AG20443 (cell line): ENCODE data around the gene S100P.
"Not testable (repeated sequence)": the region's sequence is repeated elsewhere in the genome, so short reads cannot be mapped to it uniquely, and the experiment has no call there.

Experiments
- DNase-seq: peaks from one replicate; pipeline ENCODE4 v3.0.0; 2012; ENCODE audit warnings: low spot score, mixed read lengths

S100P gene

DNA sequence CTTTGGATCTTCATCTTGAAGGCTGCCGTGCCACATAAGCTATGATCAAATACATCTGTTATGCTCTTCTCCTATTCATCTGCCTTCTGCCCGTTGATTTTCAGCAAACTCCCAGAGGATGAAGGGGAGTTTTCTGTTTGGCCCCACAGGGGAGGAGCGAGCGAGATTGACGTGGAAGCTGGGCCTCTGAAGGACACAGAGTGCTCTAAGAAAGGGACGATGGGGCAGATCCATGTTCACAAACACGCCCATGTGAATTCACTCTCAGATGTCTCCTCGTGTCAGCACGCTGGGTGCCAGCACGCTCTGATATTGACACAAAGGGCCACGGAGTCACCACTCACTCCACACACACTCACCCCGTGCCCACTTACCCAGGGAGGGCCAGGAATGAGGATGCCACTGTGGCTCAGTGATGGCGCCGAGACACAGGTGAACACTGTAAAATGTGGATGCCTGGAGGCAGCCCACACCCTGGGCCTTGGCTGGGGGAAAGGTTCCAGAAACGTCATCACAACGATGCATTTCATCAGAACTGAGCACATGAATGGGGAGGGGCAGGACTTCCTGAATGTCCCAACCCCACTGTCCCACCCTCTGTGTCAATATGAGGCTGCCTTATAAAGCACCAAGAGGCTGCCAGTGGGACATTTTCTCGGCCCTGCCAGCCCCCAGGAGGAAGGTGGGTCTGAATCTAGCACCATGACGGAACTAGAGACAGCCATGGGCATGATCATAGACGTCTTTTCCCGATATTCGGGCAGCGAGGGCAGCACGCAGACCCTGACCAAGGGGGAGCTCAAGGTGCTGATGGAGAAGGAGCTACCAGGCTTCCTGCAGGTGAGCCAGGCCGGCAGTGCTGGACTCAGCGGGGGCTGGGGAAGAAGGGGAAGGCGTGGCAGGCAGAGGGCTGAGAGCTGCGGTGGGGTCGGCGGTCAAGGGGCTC, at the start of gene S100P:
S100P (plus strand) TSS at position 648 of the 946 bp plus-strand sequence; CDS start at position 703, 55 bp downstream.
- DNase-seq: peak; percentile 18

GRCh38 chr4:6644792-6645530, 48.7 kb upstream of the S100P start:
- no peak for DNase-seq

DNA sequence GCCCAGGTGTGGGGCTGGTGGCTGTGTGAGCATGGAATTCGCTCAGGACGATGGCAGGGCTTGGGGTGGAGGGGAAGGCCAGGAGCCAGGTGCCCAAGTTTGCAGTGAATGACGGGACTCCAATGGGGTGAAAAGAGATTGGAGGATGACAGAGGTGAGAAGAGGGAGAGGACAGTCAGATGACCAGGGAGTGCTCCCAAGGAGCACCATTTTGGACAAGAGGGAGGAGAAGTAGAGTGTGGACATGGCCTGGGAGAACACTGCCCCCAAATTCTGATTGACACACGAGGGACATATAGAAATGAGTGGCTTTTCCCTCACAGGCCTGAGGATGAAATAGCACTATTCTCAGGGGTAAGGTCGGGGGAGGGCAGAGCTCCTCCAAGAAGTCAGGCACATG, 46.5 kb upstream of the S100P start:
- DNase-seq: no peak

DNA sequence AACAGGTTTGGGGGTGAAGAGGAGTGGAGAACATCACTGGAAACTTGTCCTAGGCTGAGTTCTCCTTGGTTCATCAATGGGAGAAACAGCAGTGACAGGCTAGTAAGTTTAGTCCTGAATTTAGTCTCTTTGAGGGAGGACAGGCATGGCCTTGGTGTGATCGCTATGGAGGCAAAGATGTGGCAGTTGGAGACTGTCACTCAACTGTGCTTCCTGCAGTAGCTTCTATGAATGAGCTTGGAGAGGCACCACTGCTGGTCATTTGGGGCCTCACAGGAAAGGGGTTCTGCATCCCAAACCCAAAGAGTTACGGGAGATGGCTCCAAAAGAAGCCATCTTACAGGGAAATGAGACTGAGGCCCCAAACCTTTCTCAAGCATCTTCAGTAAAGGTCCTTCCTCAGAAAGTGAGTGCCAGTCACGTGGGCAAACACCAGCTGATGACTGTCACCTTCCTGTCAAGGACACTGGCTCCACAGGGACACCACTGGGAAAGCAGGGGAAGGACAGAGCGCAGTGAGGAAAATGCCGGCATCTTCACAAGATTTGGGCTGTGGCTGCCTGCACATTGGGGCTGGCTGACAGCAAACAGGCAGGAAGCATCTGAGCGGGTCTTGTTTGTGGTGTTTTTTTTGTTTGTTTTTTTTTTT, 46.0 kb upstream of the S100P start:
- no peak for DNase-seq

DNA sequence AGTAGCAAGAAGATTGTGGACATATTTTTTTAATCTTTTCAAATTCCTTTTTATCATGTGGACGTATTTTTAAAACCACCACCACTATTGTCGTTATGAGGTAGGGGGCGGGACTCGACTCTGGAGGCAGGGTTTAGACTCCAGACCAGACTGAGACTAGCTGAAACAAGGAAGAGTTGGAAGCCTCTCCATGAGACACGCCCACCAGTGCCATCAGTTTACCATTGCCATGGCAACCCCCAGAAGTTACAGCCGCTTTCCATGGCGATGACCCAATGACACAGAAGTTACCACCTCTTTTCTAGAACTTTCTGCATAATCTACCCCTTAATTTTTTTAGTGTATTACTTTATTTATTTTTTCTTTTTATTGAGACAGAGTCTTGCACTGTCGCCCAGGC, 44.5 kb upstream of the S100P start:
- no peak for DNase-seq

DNA sequence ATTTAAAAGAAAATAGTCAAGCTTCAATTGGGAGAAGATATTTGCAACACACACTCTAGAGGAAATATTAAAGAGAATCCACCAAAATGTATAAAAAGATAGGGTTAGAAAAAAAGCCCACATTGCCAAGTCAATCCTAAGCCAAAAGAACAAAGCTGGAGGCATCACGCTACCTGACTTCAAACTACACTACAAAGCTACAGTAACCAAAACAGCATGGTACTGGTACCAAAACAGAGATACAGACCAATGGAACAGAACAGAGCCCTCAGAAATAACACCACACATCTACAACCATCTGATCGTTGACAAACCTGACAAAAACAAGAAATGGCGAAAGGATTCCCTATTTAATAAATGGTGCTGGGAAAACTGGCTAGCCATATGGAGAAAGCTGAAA, 39.5 kb upstream of the S100P start:
- DNase-seq: not testable (repeated sequence)

DNA sequence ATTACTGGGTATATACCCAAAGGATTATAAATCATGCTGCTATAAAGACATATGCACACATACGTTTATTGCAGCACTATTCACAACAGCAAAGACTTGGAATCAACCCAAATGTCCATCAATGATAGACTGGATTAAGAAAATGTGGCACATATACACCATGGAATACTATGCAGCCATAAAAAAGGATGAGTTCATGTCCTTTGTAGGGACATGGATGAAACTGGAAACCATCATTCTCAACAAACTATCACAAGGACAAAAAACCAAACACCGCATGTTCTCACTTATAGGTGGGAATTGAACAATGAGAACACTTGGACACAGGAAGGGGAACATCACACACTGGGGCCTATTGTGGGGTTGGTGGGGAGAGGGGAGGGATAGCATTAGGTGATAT, 38.4 kb upstream of the S100P start:
- DNase-seq: not testable (repeated sequence)

DNA sequence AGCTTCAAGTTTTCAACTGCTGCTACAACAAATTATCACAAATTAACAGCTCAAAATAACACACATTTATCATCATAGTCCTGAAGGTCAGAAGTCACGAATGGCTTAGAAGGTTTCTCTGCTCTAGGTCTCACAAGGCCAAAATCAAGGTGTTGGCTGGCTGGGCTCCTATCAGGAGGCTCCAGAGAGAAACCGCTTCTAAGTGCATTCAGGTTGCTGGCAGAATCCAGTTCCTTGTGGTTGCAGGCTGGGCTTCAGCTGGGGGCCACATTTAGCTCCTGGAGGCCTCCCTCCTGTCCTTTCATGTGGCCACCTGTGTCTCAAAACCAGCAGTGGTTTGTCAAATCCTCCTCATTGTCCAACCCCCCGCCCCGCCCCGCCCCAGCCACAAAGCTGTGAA, 37.8 kb upstream of the S100P start:
- DNase-seq: no peak

GRCh38 chr4:6657242-6658208, 36.2 kb upstream of the S100P start:
- no peak for DNase-seq

DNA sequence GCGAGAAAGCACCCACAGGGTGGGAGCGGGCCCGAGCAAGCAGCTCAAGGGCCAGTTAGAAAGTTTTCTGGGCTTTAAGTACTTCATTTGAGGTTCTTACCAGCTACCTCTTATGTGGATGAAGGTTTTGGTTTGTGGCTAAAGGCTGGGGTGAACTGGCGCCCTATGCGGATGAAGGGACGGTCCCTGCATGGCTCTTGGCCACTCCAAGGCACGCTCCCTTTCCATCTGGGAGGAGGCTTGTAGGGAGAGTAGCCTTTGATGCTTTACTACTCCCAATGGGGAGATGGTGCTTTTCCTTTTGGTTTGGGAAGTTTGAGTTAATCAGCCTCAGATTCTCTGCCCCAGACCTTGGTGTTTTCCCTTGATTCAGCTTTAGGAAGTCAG, 35.5 kb upstream of the S100P start:
- no peak for DNase-seq

- DNase-seq: peak; percentile 62
Observed at GRCh38 chr4:6658597-6659075, 35.0 kb upstream of the S100P start.

DNA sequence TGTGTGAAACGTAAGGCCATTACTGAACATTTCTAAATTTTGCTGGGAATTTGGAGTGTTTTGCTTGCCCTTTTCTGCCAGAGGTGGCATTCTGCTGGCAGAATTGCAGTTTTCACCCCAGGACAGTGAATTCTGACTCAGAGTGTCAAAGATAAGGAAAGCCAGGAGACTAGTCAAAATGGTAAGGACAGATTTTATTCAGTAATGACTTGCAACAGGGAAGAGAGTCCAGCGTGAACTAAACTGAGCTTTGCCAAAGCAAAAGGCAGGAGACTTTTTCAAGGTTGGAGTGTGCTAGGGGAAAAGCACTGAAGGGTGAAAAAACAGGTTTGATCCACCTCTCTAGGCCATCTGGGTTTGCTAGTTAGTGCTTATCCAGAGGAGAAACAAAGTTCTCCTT, 33.8 kb upstream of the S100P start:
- no peak for DNase-seq

DNA sequence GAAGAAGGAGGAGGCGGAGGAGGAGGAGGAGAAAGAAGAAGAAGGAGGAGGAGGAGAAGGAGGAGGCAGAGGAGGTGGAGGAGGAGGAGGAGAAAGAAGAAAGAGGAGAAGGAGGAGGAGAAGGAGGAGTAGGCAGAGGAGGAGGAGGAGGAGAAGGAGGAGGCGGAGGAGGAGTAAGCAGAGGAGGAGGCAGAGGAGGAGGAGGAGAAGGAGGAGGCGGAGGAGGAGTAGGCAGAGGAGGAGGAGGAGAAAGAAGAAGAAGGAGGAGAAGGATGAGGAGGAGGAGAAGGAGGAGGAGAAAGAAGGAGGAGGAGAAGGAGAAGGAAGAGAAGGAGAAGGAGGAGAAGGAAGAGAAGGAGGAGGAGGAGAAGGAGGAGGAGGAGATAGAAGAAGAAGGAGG, 33.2 kb upstream of the S100P start:
- no peak for DNase-seq

- DNase-seq: no peak
Observed at GRCh38 chr4:6662591-6662990, 31.1 kb upstream of the S100P start.

GRCh38 chr4:6663596-6664393, 29.9 kb upstream of the S100P start:
- DNase-seq: peak; percentile 27

DNA sequence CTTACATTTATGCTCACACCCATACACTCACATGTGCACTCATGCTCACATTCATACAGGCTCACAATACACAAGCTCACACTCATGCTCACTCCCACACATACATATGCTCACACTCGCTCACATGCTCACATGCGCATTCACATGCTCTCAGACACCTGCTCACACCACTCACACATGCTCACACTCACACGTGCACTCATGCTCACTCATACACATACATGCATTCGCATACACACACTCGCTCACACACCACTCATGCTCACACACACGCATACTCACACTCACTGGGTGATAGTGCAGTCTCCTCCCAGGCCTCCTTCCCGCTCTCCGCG, 28.4 kb upstream of the S100P start:
- no peak for DNase-seq

- peak; percentile 50 for DNase-seq
Observed at GRCh38 chr4:6668391-6668790, 25.3 kb upstream of the S100P start.

GRCh38 chr4:6671648-6672047, 22.0 kb upstream of the S100P start:
- no peak for DNase-seq

DNA sequence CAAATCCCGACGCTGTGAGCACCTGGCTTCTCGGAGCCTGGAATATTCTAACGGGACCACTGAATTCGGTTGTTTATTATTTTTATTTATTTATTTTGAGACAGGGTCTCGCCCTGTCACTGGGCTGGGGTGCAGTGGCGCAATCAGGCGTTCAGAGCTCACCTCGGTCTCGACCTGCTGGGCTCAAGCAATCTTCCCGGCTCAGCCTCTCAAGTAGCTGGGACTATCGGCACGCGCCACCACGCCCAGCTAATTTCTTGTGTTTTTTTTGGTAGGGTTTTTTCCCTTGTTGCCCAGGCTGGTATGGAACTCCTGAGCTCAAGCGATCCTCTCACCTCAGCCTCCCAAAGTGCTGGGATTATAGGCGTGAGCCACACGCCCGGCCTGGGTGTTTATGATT, 21.5 kb upstream of the S100P start:
- no peak for DNase-seq

- DNase-seq: not testable (repeated sequence)
Observed at GRCh38 chr4:6672541-6673190, 21.0 kb upstream of the S100P start.
